Stimulated activated CD4-positive, alpha-beta T cell treated with anti-CD3 and anti-CD28 coated beads, Interleukin-4, amount 100 ng/mL, for 4 hours (primary cell): ENCODE data around the gene HOXA3.
A peak's percentile ranks its signal among the peaks of the same experiment; 100 is the strongest.

Experiments
- DNase-seq, 2 experiments: peaks; one replicate each; pipeline ENCODE4 v3.0.0-alpha.2; 2020

HOXA3 gene

GRCh38 chr7:27099453-27100370 lies 52.7 kb downstream of the HOXA3 start:
- DNase-seq = no peak

DNA sequence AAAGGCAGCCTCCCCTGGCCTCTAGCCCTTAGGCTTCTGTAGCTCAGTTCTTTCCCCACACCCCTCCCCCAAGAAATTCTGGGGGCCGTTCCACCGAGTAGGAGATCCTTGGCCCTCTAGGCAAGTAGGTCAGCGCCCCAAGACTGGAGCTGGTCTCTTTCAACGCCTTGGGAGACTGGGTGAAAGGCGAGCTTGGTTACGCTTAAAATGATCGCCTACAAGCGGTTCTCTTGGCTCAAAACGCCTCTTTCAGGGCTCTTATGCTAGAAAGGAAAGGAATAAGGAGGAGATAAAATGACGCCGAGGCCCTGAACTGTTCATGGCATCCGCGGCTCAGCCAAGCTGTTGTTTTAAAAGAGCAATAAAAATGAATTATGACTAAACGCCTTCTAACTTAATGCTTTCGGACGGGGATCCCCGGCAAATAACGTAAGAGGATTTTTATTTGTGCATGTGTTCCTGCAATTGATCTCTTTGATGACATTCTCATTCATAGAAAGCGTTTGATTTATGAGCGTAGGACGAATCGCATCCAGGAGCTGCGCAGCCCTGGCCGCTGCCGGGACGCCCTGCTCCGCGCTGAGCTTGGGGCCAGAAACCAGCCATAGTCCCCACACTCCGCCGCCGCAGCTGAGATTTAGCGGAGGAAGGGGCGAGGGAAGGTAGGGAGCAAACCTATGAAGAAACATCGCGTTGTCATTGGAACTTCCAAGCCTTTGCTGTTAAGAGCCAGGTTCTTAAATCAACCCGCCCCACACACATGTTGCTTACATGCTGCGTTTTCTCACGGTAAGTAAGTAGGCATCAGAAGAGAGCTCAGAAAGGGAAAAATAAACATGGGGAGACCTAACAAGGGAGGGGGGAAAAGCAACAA lies 53.6 kb downstream of the HOXA3 start:
- DNase-seq = no peak

DNA sequence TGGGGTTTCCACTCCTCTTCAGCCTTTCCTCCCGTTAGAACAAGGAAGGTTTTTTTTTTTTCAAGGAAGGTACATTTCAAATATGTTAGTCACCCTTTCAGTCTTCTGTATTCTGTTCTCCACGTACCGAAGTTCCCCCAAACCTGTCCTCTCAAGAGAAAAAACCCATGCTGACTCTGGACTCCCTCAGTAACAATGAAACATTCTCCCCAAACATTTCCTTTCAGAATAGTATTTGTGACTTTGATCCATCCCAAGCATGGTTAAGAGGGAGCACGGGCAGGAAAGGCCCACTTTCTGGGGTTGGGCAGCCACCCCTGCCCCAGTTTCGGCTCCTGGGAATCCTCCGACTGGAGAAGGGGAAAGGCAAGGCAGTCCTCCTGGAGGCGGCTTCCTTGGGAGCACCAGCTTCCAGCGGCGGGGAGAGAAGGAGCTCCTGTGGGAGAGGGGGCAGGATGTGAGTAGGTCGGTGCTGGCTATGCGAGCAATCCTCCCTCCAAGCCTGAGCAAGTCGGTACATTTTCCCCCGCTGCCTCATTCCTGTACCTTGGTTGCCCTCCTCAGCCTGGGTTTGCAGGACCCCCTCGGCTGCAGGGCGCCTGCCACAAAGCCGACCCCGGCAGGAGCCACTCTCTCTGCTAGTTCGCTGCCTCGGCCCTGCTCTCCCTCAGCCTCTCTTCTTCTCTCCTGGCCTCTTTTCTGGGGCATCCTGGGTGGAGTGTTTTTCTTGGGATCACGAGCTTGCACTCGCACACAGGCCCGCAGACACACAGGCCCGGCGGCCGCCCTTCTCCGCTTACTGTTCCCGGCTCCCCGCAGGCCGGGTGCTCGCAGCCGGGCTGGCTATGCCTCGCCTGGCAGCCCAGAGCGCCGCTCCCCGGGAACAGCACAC lies 54.5 kb downstream of the HOXA3 start:
- no peak for DNase-seq

DNA sequence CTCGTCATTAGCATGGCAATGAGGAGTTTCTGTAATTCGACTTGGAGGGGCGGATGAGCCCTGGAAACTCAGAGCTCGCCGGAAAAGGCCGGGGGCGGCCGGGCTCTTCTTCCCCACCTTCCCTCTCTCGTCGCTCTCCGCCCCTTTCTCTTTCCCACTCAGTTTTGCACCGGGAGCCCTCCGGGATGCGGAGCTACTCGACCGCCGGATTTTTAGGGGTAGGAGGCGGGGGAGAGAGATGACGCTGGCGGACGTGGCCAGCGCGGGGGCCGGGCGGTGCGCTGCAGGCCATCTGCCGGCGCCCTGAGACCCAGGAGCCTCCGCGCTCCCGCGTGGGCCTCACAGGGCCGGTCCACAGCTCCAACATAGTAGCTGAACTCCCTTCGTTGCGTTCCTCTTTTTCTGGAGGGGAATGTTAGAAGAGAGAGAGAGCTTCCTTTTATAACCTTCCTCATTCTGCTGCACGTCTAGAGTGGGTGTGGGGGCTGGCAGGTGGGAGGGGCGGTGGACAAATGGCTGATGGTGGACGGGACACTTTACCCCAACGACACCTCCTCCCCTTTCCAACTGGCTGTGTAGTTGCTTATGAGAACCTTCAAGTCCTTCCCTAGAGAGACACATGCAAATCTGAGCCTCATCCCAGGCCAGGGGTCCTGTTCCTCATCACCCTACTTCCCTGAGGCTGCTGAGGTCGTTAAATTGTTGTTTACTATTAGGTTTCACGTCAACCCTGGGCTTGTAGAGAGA lies 55.4 kb downstream of the HOXA3 start:
- DNase-seq = no peak

GRCh38 chr7:27095897-27096767 lies 56.3 kb downstream of the HOXA3 start, which contains the start of gene HOXA1:
TSS of gene HOXA1 (minus strand) at chr7:27096000. CDS start at chr7:27095912, 88 bp downstream.
- DNase-seq = peak; percentile 63 to 75

DNA sequence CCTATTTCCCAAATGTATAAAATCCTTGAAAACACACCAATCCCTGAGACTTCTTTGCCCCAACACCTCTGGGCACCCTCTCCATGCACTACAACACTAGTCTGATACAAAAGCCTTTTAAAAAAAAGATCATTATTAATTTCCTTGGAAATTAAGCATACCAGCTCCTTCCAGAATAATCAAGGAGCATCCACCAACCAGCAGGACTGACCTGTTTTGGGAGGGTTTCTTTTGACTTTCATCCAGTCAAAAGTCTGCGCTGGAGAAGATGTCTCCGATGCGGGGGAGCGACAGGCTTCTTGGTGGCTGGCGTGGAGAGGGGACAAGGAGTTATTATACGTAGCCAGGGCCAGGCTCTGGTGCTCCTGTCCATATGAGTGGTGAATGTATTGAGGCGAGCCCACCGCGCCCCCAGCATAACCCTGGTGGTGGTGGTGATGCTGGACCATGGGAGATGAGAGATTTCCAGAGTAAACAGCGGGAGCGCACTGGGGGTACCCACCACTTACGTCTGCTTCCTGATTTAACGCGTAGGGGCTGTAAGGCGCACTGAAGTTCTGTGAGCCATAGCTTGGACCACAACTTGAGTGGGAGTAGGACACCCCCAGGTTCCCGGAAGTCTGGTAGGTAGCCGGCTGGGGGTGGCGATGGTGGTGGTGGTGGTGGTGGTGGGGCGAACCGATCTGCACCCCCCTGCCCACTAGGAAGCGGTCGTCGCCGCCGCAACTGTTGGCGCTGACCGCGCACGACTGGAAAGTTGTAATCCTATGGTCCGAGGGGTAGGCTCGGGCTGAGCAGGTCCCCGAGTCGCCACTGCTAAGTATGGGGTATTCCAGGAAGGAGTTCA lies 57.1 kb downstream of the HOXA3 start:
- peak in 1 of 2 experiments; percentile 19 for DNase-seq

DNA sequence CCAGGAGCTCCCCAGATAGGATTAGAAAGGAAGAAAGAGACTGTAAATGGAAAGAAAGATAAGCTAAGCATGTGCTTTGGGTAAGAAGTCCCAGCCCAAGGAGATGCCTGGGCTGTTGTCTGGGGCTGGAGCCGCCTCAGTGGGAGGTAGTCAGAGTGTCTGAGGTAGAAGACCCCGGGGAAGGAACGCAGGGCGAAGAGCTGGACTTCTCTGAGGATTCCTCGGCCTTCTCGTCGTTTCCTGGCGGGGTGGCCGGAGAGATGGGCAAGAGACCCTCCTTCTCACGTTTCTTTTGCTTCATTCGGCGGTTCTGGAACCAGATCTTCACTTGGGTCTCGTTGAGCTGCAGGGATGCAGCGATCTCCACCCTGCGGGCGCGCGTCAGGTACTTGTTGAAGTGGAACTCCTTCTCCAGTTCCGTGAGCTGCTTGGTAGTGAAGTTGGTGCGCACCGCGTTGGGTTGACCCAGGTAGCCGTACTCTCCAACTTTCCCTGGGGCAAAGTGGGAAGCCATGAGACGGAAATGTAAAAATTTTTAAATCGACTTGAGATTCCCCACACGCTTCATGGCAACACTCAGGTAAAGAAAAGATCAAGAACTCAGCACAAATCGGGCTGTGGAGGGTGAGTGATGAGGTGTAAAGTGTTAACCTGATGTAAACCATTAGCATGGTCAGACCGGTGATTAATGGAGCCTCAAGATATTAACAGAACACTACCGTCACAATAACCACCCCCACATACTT lies 57.9 kb downstream of the HOXA3 start:
- no peak for DNase-seq

- no peak for DNase-seq
Observed at GRCh38 chr7:27093184-27093895, 59.0 kb downstream of the HOXA3 start.

DNA sequence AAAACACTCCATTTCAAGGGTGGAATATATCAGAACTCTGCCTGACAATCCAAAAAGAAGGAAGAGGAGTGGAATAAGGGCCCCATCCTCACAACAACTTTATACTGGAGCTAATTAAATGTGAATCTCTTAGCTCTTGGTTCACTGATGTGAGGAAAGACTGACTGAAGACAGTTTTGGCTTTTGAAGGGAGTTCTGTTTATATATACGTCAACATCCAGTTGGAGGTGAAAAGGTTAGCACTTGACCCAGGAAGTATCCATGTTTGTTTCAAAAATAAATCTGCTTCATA lies 59.6 kb downstream of the HOXA3 start:
- no peak for DNase-seq

DNA sequence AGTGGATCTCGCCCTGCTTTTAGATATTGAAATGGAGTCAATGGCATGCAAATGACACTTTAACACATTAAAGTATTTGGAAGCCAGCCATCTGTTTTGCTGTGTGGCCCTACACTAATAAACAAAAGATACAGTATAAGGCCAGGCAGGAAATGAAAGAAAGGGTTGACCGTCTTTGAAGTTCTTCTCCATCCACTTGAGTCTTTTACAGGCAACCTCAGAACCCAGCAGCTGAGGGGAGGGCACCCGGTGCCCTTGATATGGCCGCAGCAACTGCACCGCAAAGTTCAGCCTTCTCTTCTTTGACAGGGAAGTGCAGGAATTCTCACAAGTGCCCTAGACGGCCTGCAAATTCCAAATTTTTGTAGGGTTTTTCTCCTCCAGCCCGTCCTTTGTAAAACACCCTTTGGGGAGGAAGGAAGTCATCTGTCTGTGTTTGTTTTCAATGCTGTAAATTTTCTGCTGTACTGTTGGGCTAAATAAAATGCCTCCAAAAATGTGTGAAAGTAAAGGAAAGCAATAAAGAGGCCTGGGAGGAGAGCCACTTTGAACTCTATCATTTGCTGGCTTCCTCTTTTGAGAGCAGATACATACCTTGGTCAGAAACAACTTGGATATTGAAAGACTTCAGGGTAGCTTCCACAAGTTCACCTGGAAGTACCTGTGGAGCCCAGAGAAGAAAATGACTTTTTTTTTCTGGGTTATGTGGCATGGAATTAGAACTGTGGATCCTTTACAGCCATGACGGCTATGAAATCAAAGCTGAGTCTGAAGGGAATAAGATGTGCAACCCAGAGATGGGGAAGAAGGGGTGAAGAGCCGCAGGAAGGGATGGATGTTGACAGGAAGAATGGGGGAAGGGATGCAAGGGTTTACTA lies 60.2 kb downstream of the HOXA3 start:
- no peak for DNase-seq

DNA sequence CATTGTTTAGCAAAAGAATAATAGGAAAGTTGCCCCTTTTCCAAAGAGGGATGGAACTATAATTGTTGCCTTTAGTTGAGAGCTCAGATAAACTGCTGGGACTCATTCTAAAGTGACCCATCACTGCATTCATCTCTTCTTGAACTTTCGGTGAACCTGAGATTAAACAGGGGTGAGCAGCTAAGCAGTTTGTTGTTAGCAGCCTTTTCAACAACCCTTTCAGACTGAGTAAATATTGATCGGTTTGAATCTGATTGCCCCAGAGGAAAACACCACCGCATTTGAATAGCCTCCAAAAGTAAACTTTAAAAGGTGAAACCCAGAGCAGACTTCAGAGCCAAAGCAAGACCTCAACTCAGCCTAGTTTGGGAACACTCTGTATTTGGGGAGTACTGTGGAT lies 61.3 kb downstream of the HOXA3 start:
- DNase-seq = no peak

DNA sequence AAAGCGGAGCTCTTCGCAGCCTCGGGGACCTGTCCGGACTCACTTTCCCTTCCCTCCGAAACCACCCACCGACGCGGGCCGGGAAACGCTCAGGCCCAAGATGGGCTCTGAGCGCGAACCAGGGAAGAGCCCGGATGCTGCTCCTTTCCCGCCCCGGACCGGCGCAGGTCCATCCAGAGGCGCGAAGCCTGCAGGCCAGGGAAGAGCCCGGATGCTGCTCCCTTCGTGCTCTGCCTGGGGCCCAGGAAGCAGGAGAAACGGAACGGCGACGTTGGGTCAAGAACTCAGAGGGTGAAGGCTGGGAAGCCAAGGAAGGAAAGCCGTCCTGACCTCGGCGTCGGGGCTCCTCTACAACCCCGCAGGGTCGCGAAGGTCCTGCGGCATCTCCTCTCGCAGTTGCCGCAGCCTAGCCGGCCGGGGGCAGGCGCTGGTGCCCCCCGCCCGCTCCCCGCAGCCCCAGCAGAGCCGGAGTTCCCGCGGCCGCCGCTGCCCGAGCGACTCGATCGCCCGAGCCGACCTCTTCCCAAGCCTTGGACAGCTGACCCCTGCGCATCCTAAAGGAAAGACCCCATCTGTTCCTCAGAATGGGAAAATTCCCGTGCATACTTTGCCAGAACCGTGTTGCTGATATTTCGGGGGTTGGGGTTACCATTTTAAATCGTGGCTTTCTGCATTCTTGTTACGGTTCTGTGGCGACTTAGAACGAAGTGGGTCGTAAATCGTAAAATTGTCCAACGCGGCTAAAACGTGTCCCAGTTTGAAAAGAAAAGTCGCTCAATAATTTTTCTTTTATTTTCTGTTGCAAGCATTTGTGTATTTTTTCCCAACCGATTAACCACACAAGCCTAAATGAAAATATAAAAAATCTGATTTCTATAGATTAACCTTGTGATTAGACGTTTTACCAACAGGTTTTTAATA lies 64.1 kb downstream of the HOXA3 start:
- DNase-seq = no peak

GRCh38 chr7:27083646-27084045 lies 68.7 kb downstream of the HOXA3 start:
- DNase-seq = no peak

GRCh38 chr7:27082171-27082570 lies 70.2 kb downstream of the HOXA3 start:
- DNase-seq = no peak

GRCh38 chr7:27080844-27081436 lies 71.4 kb downstream of the HOXA3 start:
- no peak for DNase-seq
